C4-2B (cell line): ENCODE data around the gene ATAT1.

Source experiments
- CTCF ChIP-seq: fragments of 450-650 bp; conservative IDR thresholded peaks from 2 replicates; pipeline ENCODE4 v1.5.1; 2017; ENCODE audit warnings: mild to moderate bottlenecking
- ZFX ChIP-seq: fragments of 450-650 bp; IDR thresholded peaks from 2 replicates; pipeline ENCODE4 v1.6.1; 2017

- no peak for TF ChIP-seq CTCF
- TF ChIP-seq ZFX: no peak
These were observed 59.6 kb downstream of the ATAT1 start, which contains the start of gene PPP1R18 for GRCh38 chr6:30686009-30686907.
